Liver (tissue), 9 donors: ENCODE measurements around the gene CTRB1. TPM values are rescaled to one million over a fixed set of nuclear protein-coding genes. Genes with fewer than 3 reads are reported as not detected.

Source experiments
- DNase-seq: peaks from one replicate; pipeline ENCODE4 v3.0.0-alpha.2; 2017; ENCODE audit warnings: low spot score
- H3K27ac ChIP-seq, 2 donors: one replicate each; pipeline ENCODE4 v1.7.0; 2013; ENCODE audit warnings: inconsistent platforms in 2 of 2, low read length in 2 of 2, control low read depth in 1 of 2, low read depth in 1 of 2, mild to moderate bottlenecking in 1 of 2
- H3K27me3 ChIP-seq, 4 donors: one replicate each; pipeline versions ENCODE4 v1.6.1 to v1.7.0; 2013; ENCODE audit warnings: low read length in 3 of 4, inconsistent platforms in 1 of 4, mild to moderate bottlenecking in 1 of 4, moderate library complexity in 1 of 4; ENCODE audit not compliant: control insufficient read depth in 4 of 4, insufficient read depth in 4 of 4
- H3K36me3 ChIP-seq, 4 donors: one replicate each; pipeline versions ENCODE4 v1.6.1 to v1.7.0; 2013; ENCODE audit warnings: low read length in 3 of 4, mild to moderate bottlenecking in 3 of 4, low read depth in 1 of 4, moderate library complexity in 1 of 4; ENCODE audit not compliant: control insufficient read depth in 4 of 4, insufficient read depth in 3 of 4
- H3K4me1 ChIP-seq, 4 donors: one replicate each; pipeline versions ENCODE4 v1.6.1 to v1.7.0; 2013; ENCODE audit warnings: low read length in 3 of 4, mild to moderate bottlenecking in 3 of 4, moderate library complexity in 1 of 4; ENCODE audit not compliant: control insufficient read depth in 4 of 4, insufficient read depth in 4 of 4
- H3K4me3 ChIP-seq, 3 donors: one replicate each; pipeline versions ENCODE4 v1.6.1 to v1.7.0; 2013; ENCODE audit warnings: low read length in 3 of 3, control low read depth in 1 of 3, low read depth in 1 of 3, mild to moderate bottlenecking in 1 of 3
- H3K9ac ChIP-seq, 2 donors: one replicate each; pipeline ENCODE4 v1.7.0; 2013; ENCODE audit warnings: low read length in 2 of 2, mild to moderate bottlenecking in 2 of 2, moderate library complexity in 2 of 2, control low read depth in 1 of 2, low read depth in 1 of 2
- H3K9me3 ChIP-seq, 4 donors: one replicate each; pipeline versions ENCODE4 v1.6.1 to v1.7.0; 2013; ENCODE audit warnings: low read length in 3 of 4; ENCODE audit not compliant: control insufficient read depth in 4 of 4
- EGR1 ChIP-seq, 2 donors: IDR thresholded peaks; 2 replicates each; pipeline ENCODE4 v1.6.1; 2016 to 2018; ENCODE audit warnings: antibody characterized with exemption in 2 of 2, low read depth in 2 of 2
- FOXA1 ChIP-seq: IDR thresholded peaks from 2 replicates; pipeline ENCODE4 v1.6.1; 2016; ENCODE audit warnings: antibody characterized with exemption
- FOXA2 ChIP-seq: IDR thresholded peaks from 2 replicates; pipeline ENCODE4 v1.6.1; 2016; ENCODE audit warnings: antibody characterized with exemption
- GABPA ChIP-seq, 2 donors: IDR thresholded peaks in 1 of 2; conservative IDR thresholded peaks in 1 of 2; 2 replicates each; pipeline ENCODE4 v1.6.1; 2016; ENCODE audit warnings: antibody characterized with exemption in 2 of 2, mild to moderate bottlenecking in 1 of 2, moderate library complexity in 1 of 2
- HNF4A ChIP-seq, 2 donors: conservative IDR thresholded peaks; 2 replicates each; pipeline ENCODE4 v1.6.1; 2016; ENCODE audit warnings: antibody characterized with exemption in 2 of 2, mild to moderate bottlenecking in 2 of 2
- HNF4G ChIP-seq: IDR thresholded peaks from 2 replicates; pipeline ENCODE4 v1.6.1; 2016; ENCODE audit warnings: antibody characterized with exemption
- JUND ChIP-seq, 2 donors: IDR thresholded peaks; 2 replicates each; pipeline ENCODE4 v1.6.1; 2016; ENCODE audit warnings: antibody characterized with exemption in 2 of 2
- NR2F2 ChIP-seq: IDR thresholded peaks from 2 replicates; pipeline ENCODE4 v1.6.1; 2016; ENCODE audit warnings: antibody characterized with exemption
- RAD21 ChIP-seq, 2 donors: IDR thresholded peaks; 2 replicates each; pipeline ENCODE4 v1.6.1; 2016; ENCODE audit warnings: antibody characterized with exemption in 2 of 2, mild to moderate bottlenecking in 2 of 2
- RXRA ChIP-seq, 2 donors: IDR thresholded peaks; 2 replicates each; pipeline ENCODE4 v1.6.1; 2017 to 2018; ENCODE audit warnings: antibody characterized with exemption in 2 of 2, mild to moderate bottlenecking in 1 of 2
- SP1 ChIP-seq: IDR thresholded peaks from 2 replicates; pipeline ENCODE4 v1.6.1; 2018; ENCODE audit warnings: antibody characterized with exemption, mild to moderate bottlenecking
- TAF1 ChIP-seq: conservative IDR thresholded peaks from 2 replicates; pipeline ENCODE4 v1.6.1; 2016; ENCODE audit warnings: antibody characterized with exemption, mild to moderate bottlenecking
- YY1 ChIP-seq: IDR thresholded peaks from 2 replicates; pipeline ENCODE4 v1.6.1; 2016; ENCODE audit warnings: antibody characterized with exemption, mild to moderate bottlenecking
- WGBS: extraction: QIAGEN DNeasy Blood & Tissue Kit; methylation state at CpG from one replicate; pipeline ENCODE4 v1.1.7; 2013; 5-methylcytosine and 5-hydroxymethylcytosine counted together
- polyA plus RNA-seq, 2 donors: library from polyadenylated mRNA; stranded (reverse) in 1 of 2; unstranded in 1 of 2; fragments of 200-250 nt in 1 of 2; fragments of >200 nt in 1 of 2; fragmentation: Nextera tagmentation in 1 of 2; extraction: Ambion mirVana in 1 of 2; gene quantifications; one replicate each; pipeline versions ENCODE4 v1.2.1 to v1.2.3, GENCODE V29; 2013 to 2015
- total RNA-seq, 2 donors: library from RNA; depleted of rRNA; stranded (reverse); fragments of >200 nt; gene quantifications; one replicate each; pipeline ENCODE4 v1.2.3, GENCODE V29; 2014
- TF ChIP-seq, protein P1 (sequence below): fragments of 150-350 bp; IDR thresholded peaks from 2 replicates; pipeline ENCODE4 v1.5.1; 2017; ENCODE audit warnings: improper control_type of control experiment, low read depth, low read length; ENCODE audit not compliant: missing input control
- TF ChIP-seq, protein P2 (sequence below): IDR thresholded peaks from 2 replicates; pipeline ENCODE4 v1.6.1; 2016; ENCODE audit warnings: antibody characterized with exemption
- TF ChIP-seq, protein P3 (sequence below): IDR thresholded peaks from 2 replicates; pipeline ENCODE4 v1.6.1; 2016; ENCODE audit warnings: antibody characterized with exemption
- TF ChIP-seq, protein P4 (sequence below): IDR thresholded peaks from 2 replicates; pipeline ENCODE4 v1.6.1; 2016; ENCODE audit warnings: antibody characterized with exemption, mild to moderate bottlenecking
- TF ChIP-seq, protein P5 (sequence below): IDR thresholded peaks from 2 replicates; pipeline ENCODE4 v1.6.1; 2016; ENCODE audit warnings: antibody characterized with exemption
- donor health status: healthy.
- donor health status: healthy.
- donor health status: healthy.
- donor health status: healthy.
- donor health status: healthy.

CTRB1 gene
- total and polyA plus RNA-seq, 4 donors: not detected

DNA sequence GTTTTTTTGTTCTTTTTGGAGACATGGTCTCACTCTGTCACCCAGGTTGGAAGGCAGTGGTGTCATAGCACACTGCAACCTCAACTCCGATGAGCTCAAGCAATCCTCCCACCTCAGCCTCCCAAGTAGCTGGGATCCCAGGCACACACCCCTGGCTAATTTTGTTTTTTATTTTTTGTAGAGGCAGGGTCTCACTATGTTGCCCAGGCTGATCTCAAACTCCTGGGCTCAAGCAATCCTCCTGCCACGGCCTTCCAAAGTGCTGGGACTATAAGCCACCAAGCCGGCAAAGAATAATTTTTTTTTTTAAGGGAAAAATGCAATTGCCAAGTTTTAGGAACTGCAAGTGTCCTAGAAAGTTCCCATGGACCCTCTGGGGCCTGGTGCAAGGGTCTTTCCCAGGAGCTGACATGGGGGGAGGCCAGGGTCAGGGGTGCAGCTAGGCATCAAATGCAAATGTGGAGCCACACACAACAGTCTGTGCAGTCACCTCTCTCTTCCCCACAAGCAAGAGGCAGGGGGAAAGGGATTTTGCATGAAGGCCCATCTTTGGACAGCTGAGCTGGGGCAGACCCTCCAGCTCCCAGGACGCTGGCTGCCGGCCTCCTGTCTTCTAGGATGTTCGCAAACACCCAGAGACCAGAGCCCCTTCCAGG is 52.8 kb downstream of the CTRB1 start:
- WGBS: 94% methylated on average over 6 of the region's 6 CpGs
- no peak overlapping the region for H3K9ac ChIP-seq
- H3K4me3 ChIP-seq: no peak overlapping the region
- H3K27me3 ChIP-seq: no peaks in the 10 kb centered on the region
- no peaks in the 10 kb centered on the region for H3K36me3 ChIP-seq
- no peak overlapping the region for H3K27ac ChIP-seq
- H3K9me3 ChIP-seq: no peaks in the 10 kb centered on the region
- H3K4me1 ChIP-seq: peaks cover 0 to 4% (median 2%) of the 10 kb centered on the region in 4 donors
- TF ChIP-seq FOXA1: no peak
- TF ChIP-seq HNF4A (conservative IDR thresholded peaks at IDR 0.05): no peak
- TF ChIP-seq, protein P1, sequence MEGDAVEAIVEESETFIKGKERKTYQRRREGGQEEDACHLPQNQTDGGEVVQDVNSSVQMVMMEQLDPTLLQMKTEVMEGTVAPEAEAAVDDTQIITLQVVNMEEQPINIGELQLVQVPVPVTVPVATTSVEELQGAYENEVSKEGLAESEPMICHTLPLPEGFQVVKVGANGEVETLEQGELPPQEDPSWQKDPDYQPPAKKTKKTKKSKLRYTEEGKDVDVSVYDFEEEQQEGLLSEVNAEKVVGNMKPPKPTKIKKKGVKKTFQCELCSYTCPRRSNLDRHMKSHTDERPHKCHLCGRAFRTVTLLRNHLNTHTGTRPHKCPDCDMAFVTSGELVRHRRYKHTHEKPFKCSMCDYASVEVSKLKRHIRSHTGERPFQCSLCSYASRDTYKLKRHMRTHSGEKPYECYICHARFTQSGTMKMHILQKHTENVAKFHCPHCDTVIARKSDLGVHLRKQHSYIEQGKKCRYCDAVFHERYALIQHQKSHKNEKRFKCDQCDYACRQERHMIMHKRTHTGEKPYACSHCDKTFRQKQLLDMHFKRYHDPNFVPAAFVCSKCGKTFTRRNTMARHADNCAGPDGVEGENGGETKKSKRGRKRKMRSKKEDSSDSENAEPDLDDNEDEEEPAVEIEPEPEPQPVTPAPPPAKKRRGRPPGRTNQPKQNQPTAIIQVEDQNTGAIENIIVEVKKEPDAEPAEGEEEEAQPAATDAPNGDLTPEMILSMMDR: no peak
- no peak for TF ChIP-seq RAD21 (IDR thresholded peaks at IDR 0.05)
- TF ChIP-seq SP1: no peak
- TF ChIP-seq YY1: no peak
- TF ChIP-seq, protein P2, sequence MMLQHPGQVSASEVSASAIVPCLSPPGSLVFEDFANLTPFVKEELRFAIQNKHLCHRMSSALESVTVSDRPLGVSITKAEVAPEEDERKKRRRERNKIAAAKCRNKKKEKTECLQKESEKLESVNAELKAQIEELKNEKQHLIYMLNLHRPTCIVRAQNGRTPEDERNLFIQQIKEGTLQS: no peak
- TF ChIP-seq, protein P3, sequence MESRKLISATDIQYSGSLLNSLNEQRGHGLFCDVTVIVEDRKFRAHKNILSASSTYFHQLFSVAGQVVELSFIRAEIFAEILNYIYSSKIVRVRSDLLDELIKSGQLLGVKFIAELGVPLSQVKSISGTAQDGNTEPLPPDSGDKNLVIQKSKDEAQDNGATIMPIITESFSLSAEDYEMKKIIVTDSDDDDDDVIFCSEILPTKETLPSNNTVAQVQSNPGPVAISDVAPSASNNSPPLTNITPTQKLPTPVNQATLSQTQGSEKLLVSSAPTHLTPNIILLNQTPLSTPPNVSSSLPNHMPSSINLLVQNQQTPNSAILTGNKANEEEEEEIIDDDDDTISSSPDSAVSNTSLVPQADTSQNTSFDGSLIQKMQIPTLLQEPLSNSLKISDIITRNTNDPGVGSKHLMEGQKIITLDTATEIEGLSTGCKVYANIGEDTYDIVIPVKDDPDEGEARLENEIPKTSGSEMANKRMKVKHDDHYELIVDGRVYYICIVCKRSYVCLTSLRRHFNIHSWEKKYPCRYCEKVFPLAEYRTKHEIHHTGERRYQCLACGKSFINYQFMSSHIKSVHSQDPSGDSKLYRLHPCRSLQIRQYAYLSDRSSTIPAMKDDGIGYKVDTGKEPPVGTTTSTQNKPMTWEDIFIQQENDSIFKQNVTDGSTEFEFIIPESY: no peak
- TF ChIP-seq, protein P4, sequence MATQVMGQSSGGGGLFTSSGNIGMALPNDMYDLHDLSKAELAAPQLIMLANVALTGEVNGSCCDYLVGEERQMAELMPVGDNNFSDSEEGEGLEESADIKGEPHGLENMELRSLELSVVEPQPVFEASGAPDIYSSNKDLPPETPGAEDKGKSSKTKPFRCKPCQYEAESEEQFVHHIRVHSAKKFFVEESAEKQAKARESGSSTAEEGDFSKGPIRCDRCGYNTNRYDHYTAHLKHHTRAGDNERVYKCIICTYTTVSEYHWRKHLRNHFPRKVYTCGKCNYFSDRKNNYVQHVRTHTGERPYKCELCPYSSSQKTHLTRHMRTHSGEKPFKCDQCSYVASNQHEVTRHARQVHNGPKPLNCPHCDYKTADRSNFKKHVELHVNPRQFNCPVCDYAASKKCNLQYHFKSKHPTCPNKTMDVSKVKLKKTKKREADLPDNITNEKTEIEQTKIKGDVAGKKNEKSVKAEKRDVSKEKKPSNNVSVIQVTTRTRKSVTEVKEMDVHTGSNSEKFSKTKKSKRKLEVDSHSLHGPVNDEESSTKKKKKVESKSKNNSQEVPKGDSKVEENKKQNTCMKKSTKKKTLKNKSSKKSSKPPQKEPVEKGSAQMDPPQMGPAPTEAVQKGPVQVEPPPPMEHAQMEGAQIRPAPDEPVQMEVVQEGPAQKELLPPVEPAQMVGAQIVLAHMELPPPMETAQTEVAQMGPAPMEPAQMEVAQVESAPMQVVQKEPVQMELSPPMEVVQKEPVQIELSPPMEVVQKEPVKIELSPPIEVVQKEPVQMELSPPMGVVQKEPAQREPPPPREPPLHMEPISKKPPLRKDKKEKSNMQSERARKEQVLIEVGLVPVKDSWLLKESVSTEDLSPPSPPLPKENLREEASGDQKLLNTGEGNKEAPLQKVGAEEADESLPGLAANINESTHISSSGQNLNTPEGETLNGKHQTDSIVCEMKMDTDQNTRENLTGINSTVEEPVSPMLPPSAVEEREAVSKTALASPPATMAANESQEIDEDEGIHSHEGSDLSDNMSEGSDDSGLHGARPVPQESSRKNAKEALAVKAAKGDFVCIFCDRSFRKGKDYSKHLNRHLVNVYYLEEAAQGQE: no peak
- TF ChIP-seq, protein P5, sequence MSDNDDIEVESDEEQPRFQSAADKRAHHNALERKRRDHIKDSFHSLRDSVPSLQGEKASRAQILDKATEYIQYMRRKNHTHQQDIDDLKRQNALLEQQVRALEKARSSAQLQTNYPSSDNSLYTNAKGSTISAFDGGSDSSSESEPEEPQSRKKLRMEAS: no peak
- TF ChIP-seq GABPA (IDR thresholded peaks at IDR 0.05 in 1 of 2, conservative IDR thresholded peaks at IDR 0.05 in 1 of 2): no peak
- no peak for TF ChIP-seq EGR1 (IDR thresholded peaks at IDR 0.05; ENCODE audit: low read depth in 2 of 2)
- no peak for TF ChIP-seq TAF1
- TF ChIP-seq FOXA2: no peak
- TF ChIP-seq RXRA (IDR thresholded peaks at IDR 0.05): no peak
- no peak for TF ChIP-seq NR2F2
- no peak for TF ChIP-seq JUND (IDR thresholded peaks at IDR 0.05)
- no peak for TF ChIP-seq HNF4G
- no peak for DNase-seq
